ENCODE data around the gene HERPUD2.
"Not testable (repeated sequence)": the region's sequence is repeated elsewhere in the genome, so short reads cannot be mapped to it uniquely, and the experiment has no call there.

The HERPUD2 gene

GRCh38 chr7:35714862-35715261 lies 19.9 kb upstream of the HERPUD2 start:
- no peak for DNase-seq (ENCODE audit: low read depth in 2 of 2)

GRCh38 chr7:35714407-35714806 lies 19.5 kb upstream of the HERPUD2 start:
- no peak for DNase-seq (ENCODE audit: low read depth in 2 of 2)

GRCh38 chr7:35712563-35713226 lies 17.8 kb upstream of the HERPUD2 start:
- no peak for DNase-seq (ENCODE audit: low read depth in 2 of 2)

DNA sequence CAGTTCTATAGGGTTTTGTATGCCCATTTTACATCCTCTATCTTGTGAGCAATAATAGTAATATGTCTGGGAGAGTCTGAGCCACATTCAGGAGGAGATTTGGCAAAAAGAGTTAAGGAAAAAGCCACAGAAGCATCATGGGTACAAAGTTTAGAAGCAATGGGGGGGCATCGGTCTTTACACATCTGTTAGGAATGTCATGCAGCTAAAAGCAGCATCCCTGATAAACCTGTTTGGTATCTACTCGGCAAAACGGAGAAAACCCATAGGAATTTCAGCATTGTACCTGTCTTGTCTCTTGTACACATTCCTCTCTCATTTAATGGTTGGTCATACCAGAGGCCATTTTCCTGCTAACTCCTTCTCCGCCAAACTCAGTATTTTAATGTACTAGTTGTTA lies 12.5 kb upstream of the HERPUD2 start:
- DNase-seq (ENCODE audit: low read depth in 2 of 2): no peak

DNA sequence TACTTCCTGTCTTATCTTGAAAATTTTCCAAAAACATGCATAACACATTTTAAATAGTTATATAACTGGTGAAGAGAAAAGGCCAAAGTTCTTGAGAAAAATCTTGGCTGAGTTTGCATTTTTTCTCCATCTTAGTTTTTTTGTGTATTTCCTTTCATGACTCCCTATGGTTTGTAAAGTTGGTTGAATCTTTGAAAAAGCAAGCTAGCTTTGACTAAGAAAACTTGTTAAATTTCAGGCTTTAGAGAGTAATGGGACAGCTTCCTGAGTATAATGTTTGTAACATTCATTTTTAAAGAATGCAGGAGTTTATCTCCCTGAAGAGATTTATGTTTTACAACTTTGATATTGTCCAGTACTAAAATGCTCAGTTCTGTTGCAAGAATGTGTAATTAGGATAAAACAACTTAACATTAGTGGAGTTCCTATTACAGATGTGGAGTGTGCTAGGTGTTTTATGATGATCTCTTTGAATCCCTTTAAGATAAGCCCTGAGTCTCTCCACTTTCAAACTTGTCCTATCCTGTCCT lies 11.1 kb upstream of the HERPUD2 start:
- DNase-seq (ENCODE audit: low read depth in 2 of 2): no peak

- no peak for DNase-seq (ENCODE audit: low read depth in 2 of 2)
Measured at GRCh38 chr7:35704261-35704660, 9.3 kb upstream of the HERPUD2 start.

DNA sequence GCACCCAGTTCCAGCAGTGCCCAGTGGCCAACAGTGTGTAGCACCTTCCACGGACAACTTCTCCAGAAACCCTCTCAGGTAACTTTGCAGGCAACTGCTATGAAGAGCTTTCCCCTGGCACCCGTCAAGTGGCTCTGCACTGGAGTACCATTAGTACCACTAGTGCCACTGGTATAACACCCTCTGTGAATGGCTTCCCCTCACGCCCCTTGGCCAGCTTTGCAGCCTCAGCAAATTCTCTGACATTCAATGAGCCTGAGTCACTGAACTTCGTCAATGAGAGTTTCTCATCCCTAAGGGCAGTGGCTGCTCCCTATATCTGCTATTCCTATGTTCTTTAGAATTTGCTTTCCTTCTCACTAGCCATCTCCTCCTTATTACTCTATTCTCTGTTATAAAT lies 7.6 kb upstream of the HERPUD2 start:
- no peak for DNase-seq (ENCODE audit: low read depth in 2 of 2)

- DNase-seq (ENCODE audit: low read depth in 2 of 2): no peak
Measured at GRCh38 chr7:35701287-35701900, 6.5 kb upstream of the HERPUD2 start.

DNA sequence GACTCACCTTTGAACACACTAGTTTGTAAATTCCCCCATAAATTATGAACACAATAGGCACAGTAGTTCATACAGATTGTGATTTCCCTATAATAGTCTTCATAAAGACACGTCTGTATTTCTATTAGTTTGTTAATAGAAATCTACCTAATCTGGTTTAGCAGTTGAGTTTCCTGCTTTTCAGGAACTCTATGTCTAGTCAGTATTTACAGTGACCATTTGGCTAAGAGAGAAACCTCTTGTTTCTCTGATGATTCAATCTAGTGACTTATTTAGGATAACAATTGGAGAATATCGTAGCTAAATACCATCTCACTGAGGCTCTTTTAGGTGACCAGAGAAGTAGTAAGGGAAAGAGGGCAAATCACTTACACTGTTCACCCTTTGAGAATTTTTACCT lies 5.9 kb upstream of the HERPUD2 start:
- DNase-seq (ENCODE audit: low read depth in 2 of 2): no peak

- DNase-seq (ENCODE audit: low read depth in 2 of 2): no peak
Measured at GRCh38 chr7:35700333-35700732, 5.4 kb upstream of the HERPUD2 start.

DNA sequence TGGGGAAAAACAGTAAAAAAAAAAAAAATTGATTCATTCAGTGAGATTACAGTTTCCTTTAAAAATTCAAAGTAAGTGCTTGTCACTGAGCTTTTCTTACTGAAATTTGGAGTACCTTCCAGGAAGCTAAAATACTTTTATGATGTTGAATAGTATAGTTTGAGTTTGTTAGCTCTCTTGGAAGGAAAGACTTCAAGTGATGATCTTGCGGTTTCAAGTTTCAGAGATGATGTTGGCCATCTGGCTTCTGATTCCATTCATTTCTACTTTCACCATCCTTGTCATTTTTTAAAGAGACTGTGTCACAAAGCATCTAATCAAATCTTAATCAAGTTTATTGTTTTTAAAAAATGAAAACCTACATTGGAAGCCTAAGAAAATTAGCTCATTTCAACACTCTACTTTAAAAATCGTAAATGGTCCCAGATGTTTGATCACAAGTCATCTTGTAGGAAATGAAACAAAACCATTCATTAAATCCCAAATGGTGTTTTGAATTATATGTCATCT lies 4.9 kb upstream of the HERPUD2 start:
- DNase-seq (ENCODE audit: low read depth in 2 of 2): no peak

DNA sequence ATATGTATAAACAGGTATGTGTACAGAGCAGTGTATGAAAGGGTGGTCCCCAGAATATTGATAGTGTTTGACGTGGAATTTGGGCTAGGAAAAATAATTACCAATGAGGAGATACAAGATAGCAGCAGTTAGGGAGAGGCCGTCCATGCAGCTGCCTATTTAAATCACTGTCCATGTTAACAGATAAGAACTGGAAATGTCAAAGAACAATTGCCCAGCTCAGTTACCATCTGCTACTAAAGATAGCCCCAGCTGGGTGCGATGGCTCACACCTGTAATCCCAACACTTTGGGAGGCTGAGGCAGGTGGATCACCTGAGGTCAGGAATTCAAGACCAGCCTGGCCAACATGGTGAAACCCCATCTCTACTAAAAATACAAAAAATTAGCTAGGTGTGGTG lies 3.4 kb upstream of the HERPUD2 start:
- not testable (repeated sequence) for DNase-seq (ENCODE audit: low read depth in 2 of 2)

DNA sequence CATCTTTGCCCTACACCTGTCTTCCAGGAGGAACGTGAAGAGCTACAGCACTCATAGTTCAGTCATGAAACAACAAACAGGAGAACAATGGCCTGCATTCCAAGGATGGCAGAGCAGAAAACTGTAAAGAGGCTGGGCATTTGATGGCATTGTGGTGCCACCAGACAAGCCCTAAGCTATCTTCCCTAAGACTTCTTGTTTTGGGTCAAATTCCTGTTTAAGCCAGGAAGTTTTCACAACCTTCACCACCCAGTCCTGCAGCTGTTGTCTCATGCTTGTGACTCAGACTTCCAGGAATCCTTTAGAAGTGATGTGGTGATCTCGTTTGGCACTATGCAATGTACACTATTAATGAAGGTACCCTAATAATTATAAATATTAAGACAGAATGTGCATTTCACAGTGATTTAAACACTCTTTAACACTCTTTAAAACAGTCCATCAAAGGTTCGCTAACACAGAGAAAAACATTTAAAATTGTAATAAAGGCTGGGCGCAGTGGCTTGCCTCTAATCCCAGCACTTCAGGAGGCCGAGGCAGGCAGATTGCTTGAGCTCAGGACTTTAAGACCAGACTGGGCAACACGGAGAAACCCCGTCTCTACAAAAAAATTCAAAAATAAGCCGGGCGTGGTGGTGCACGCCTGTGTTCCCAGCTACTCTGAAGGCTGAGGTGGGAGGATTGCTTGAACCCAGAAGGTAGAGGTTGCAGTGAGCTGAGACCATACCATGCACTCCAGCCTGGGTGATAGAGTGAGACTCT lies 2.7 kb upstream of the HERPUD2 start:
- no peak for DNase-seq (ENCODE audit: low read depth in 2 of 2)

DNA sequence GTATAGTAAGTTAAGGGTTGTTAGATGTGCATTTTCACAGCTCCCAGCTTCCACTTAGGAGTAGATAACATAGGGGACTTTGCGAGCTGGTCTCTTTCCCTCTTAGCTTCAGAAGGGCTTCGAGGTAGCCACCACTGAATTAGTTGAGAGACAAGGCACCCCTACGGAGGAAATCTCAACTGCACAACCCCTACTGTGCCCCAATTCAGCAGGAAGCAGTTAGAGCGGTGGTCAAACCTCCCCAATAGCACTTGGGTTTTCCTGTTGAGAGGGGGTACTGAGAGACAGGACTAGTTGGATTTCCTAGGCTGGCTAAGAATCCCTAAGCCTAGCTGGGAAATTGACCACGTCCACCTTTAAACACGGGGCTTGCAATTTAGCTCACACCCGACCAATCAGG lies 1.1 kb upstream of the HERPUD2 start:
- DNase-seq (ENCODE audit: low read depth in 2 of 2): no peak

GRCh38 chr7:35695473-35695850 lies 527 bp upstream of the HERPUD2 start:
- no peak for DNase-seq (ENCODE audit: low read depth in 2 of 2)

DNA sequence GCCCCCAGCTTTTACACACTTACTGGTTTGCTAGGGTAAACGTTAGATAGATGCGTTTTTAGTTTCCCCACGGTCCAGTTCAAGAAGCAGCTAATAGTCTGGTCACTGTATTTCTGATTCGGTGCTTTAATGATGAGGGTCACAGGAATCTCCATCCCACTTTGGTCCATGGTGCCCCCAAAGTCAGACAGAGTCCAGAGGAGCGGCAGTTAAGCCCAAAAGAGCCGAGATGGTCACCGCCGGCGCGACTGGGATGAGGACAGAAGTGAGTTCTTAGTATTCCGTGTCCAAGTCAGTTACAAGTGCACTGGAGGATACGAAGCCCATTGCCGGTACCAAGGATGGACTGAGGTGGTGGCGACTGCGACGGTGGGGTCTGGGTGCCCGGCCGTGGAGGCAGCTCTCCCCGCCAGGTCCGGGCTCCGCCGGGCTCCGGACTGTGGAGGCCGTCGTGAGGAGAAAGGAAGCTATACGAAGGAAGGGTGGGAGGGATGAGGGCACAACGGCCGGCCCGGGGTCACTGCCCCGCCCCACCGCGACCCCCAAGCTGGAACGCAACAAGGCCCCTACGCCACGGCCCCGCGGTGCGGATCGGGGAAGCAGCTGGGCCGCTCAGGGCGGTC lies 663 bp downstream of the HERPUD2 start:
- DNase-seq (ENCODE audit: low read depth in 2 of 2): no peak

DNA sequence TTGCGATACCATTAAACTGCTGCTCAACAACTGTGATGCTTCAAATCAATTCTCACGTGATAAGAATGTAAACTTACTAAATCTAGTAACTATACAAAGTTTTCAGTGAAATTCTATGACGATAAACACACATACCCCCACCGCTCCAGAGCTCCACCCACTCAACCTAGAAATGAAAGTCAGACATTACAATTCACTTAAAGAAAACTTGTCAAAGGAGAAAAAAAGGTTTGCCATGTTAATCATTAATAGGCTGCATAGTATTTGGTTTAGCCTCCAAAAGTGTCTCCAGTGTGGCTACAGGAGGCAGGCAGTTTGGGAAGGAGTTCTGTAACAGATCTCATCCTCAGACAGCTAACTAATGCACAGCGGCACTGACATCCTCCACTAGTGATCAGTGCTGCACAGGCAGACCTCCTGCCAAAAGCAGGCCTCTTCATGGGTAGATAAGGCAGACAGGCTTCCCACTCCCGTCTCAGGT lies 3.1 kb downstream of the HERPUD2 start:
- no peak for DNase-seq (ENCODE audit: low read depth in 2 of 2)

- DNase-seq (ENCODE audit: low read depth in 2 of 2): no peak
Measured at GRCh38 chr7:35691366-35691765, 3.6 kb downstream of the HERPUD2 start.

GRCh38 chr7:35690614-35691013 lies 4.3 kb downstream of the HERPUD2 start:
- not testable (repeated sequence) for DNase-seq (ENCODE audit: low read depth in 2 of 2)

DNA sequence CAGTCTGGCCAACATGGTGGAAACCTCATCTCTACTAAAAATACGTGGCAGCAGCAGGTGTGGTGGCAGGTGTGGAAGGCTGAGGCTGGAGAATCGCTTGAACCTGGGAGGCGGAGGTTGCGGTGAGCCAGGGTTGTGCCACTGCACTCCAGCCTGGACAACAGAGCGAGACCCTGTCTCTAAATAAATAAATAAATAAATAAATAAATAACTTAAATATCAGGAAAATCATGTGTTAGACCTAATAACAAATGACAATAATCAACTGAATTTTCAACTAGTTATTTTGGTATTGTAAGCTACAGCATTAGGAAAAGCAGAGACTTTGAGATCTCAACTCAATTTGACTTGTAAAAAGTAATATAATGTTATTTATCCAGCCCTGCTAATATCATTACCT lies 9.2 kb downstream of the HERPUD2 start:
- DNase-seq (ENCODE audit: low read depth in 2 of 2): no peak

GRCh38 chr7:35681231-35682029 lies 13.5 kb downstream of the HERPUD2 start:
- no peak for DNase-seq (ENCODE audit: low read depth in 2 of 2)

All from stimulated activated CD4-positive, alpha-beta T cell treated with anti-CD3 and anti-CD28 coated beads, Interleukin-12 subunit alpha, Interleukin-12 subunit beta, amount 100 ng/mL, for 24 hours (primary cell).